Neuronal stem cell (in vitro differentiated cells): ENCODE results near the gene CAMTA1.

Experiments
- DNase-seq: peaks from one replicate; pipeline ENCODE4 v3.0.0-alpha.2; 2013; ENCODE audit warnings: low spot score
- H2AFZ ChIP-seq: one replicate; pipeline ENCODE4 v1.6.1; 2013; ENCODE audit warnings: mild to moderate bottlenecking, low read length, inconsistent platforms
- H2AK5ac ChIP-seq: 2 replicates; pipeline ENCODE4 v1.6.1; 2013; ENCODE audit warnings: low read depth, mild to moderate bottlenecking, inconsistent platforms, low read length, moderate library complexity, mixed read lengths
- H2BK120ac ChIP-seq: 2 replicates; pipeline ENCODE4 v1.6.1; 2013; ENCODE audit warnings: low read depth, mild to moderate bottlenecking, inconsistent platforms, low read length, moderate library complexity, mixed read lengths
- H2BK12ac ChIP-seq: one replicate; pipeline ENCODE4 v1.6.1; 2013; ENCODE audit warnings: low read length, inconsistent platforms
- H2BK15ac ChIP-seq: 2 replicates; pipeline ENCODE4 v1.6.1; 2013; ENCODE audit warnings: mild to moderate bottlenecking, low read length, inconsistent platforms, mixed read lengths
- H2BK5ac ChIP-seq: one replicate; pipeline ENCODE4 v1.6.1; 2013; ENCODE audit warnings: inconsistent platforms, mild to moderate bottlenecking, low read length, moderate library complexity
- H3K14ac ChIP-seq: one replicate; pipeline ENCODE4 v1.6.1; 2013; ENCODE audit warnings: low read length, inconsistent platforms
- H3K18ac ChIP-seq: 2 replicates; pipeline ENCODE4 v1.6.1; 2013; ENCODE audit warnings: low read length, inconsistent platforms
- H3K23ac ChIP-seq: 2 replicates; pipeline ENCODE4 v1.6.1; 2013; ENCODE audit warnings: low read depth, mild to moderate bottlenecking, mixed read lengths, low read length, inconsistent platforms; ENCODE audit not compliant: poor library complexity
- H3K27ac ChIP-seq: replicated peaks from 3 replicates; pipeline ENCODE4 v1.5.1; 2013; ENCODE audit warnings: low read length, inconsistent platforms
- H3K27me3 ChIP-seq, 3 experiments: 2 replicates each; pipeline ENCODE4 v1.6.1; 2013; ENCODE audit warnings: low read length in 3 of 3, mild to moderate bottlenecking in 2 of 3, inconsistent platforms in 1 of 3, low read depth in 1 of 3, mixed read lengths in 1 of 3, moderate library complexity in 1 of 3; ENCODE audit not compliant: control insufficient read depth in 3 of 3, insufficient read depth in 3 of 3
- H3K36me3 ChIP-seq, 2 donors: replicated peaks in 1 of 2; 2 replicates each; pipeline ENCODE4 v1.6.1; 2013; ENCODE audit warnings: low read length in 2 of 2; ENCODE audit not compliant: control insufficient read depth in 2 of 2, insufficient read depth in 2 of 2
- H3K4ac ChIP-seq: 2 replicates; pipeline ENCODE4 v1.6.1; 2013; ENCODE audit warnings: inconsistent platforms, mild to moderate bottlenecking, low read length, moderate library complexity
- H3K4me1 ChIP-seq, 2 donors: 1 replicate in 1 of 2; 2 replicates in 1 of 2; pipeline ENCODE4 v1.6.1; 2013; ENCODE audit warnings: low read length in 2 of 2, low read depth in 1 of 2; ENCODE audit not compliant: control insufficient read depth in 2 of 2, insufficient read depth in 1 of 2
- H3K4me2 ChIP-seq: one replicate; pipeline ENCODE4 v1.6.1; 2013; ENCODE audit warnings: mild to moderate bottlenecking, low read length, inconsistent platforms; ENCODE audit not compliant: insufficient read depth, poor library complexity, severe bottlenecking
- H3K4me3 ChIP-seq, 2 donors: 2 replicates each; pipeline ENCODE4 v1.5.1; 2013; ENCODE audit warnings: low read length in 2 of 2, mild to moderate bottlenecking in 2 of 2, inconsistent platforms in 1 of 2, moderate library complexity in 1 of 2
- H3K79me1 ChIP-seq: one replicate; pipeline ENCODE4 v1.6.1; 2013; ENCODE audit warnings: low read depth, mild to moderate bottlenecking, inconsistent platforms, low read length, moderate library complexity
- H3K9ac ChIP-seq: one replicate; pipeline ENCODE4 v1.6.1; 2013; ENCODE audit warnings: mild to moderate bottlenecking, low read depth, low read length, inconsistent platforms; ENCODE audit not compliant: poor library complexity
- H3K9me3 ChIP-seq, 2 donors: replicated peaks in 1 of 2; 2 replicates each; pipeline versions ENCODE3 to v1.6.1; 2013; ENCODE audit warnings: low read length in 2 of 2, mild to moderate bottlenecking in 2 of 2, inconsistent platforms in 1 of 2, low read depth in 1 of 2, mixed read lengths in 1 of 2, moderate library complexity in 1 of 2; ENCODE audit not compliant: control insufficient read depth in 2 of 2, insufficient read depth in 1 of 2
- H4K8ac ChIP-seq: one replicate; pipeline ENCODE4 v1.6.1; 2013; ENCODE audit warnings: low read depth, mild to moderate bottlenecking, inconsistent platforms, low read length, moderate library complexity
- H4K91ac ChIP-seq: one replicate; pipeline ENCODE4 v1.6.1; 2013; ENCODE audit warnings: low read length, low read depth, mild to moderate bottlenecking, inconsistent platforms; ENCODE audit not compliant: poor library complexity
- WGBS, 2 donors: extraction: QIAGEN DNeasy Blood & Tissue Kit; methylation state at CpG; one replicate each; pipeline ENCODE4 v1.1.7; 2013; ENCODE audit warnings: missing lambda C conversion rate in 2 of 2, mixed read lengths in 1 of 2; ENCODE audit not compliant: insufficient read length in 2 of 2, insufficient replicate concordance in 1 of 2; ENCODE audit errors: extremely low coverage in 2 of 2; 5-methylcytosine and 5-hydroxymethylcytosine counted together

The CAMTA1 gene

DNA sequence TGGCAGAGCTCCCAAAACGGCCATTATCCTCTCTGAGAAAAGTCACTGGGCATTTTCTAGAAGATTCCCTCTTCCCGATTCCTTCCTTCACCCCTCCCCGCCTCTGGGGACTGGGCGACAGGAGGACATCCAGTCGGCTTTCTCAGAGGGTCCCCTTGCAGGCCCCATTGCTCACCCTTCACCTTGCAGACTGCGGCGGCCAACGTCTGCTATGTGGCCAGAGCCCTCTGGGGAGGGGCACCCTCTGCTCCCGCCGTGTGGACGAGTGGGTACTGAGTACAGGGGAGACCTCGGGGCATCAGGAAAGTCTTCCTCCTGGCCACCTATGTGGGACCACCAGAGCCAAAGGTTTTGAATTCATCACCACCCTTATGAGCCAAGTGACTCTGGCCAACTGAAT is 692.3 kb downstream of the CAMTA1 start:
- H3K27me3 ChIP-seq: peaks cover 0 to 15% (median 0%) of the 10 kb centered on the region in 3 experiments
- no peak overlapping the region for H3K4ac ChIP-seq
- H2BK120ac ChIP-seq: no peak overlapping the region
- no peak overlapping the region for H4K91ac ChIP-seq
- no peak overlapping the region for H3K4me2 ChIP-seq
- H2AFZ ChIP-seq: no peak overlapping the region
- H3K36me3 ChIP-seq: no peaks in the 10 kb centered on the region
- DNase-seq: no peak
- H3K23ac ChIP-seq: peak overlapping the region; percentile 22
- H3K4me1 ChIP-seq: peaks cover 0 to 9% of the 10 kb centered on the region in 2 donors
- WGBS, 2 donors: no CpG with 5 or more reads among the region's 12 CpGs
- H4K8ac ChIP-seq: no peak overlapping the region
- H3K79me1 ChIP-seq: no peaks in the 10 kb centered on the region
- H3K9ac ChIP-seq: no peak overlapping the region
- peak overlapping the region; percentile 21 for H2AK5ac ChIP-seq
- H3K14ac ChIP-seq: no peak overlapping the region
- H3K9me3 ChIP-seq: peaks cover 0 to 2% of the 10 kb centered on the region in 2 donors
- no peak overlapping the region for H2BK5ac ChIP-seq
- no peak overlapping the region for H3K4me3 ChIP-seq
- H2BK12ac ChIP-seq: no peak overlapping the region
- H3K18ac ChIP-seq: no peak overlapping the region
- H2BK15ac ChIP-seq: no peak overlapping the region
- no peak overlapping the region for H3K27ac ChIP-seq

DNA sequence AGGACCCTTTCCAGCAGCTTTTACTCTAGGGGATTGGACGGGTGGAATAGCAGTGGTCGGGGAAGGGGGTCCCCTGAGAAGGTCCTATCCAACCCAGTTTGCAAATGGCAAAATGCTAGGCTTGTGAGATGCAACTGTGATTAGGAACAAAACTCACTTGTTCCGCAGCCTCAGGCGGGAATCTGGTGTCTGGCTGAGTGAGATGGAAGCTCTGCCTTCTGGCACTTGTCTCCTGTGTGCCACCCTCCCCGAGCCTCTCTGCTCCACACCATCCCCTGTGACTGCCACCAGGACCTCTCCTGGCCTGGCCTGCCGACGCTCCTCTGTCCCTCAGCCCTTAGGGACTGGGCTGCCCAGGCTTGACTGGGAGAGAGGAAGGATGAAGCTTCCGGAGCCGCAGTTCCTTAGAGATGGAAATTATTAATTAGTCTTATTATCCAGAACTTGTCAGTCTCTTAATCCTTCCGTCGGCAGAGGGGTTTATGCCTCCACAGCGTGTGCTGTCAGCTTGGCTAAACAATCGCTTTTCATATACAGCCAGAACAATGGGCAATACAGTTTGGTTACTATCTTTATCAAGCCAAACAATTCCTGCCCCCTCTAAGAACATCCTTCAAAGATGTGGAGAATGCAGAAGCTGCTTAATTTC is 693.0 kb downstream of the CAMTA1 start:
- Histone ChIP-seq H3K14ac (no peak overlapping the region), H2BK12ac (no peak overlapping the region), H3K27me3 (peaks cover 0 to 20% (median 0%) of the 10 kb centered on the region in 3 experiments), H2BK5ac (no peak overlapping the region), H2AK5ac (no peak overlapping the region), H3K18ac (peak overlapping the region; percentile 53), H4K8ac (no peak overlapping the region), H3K36me3 (no peaks in the 10 kb centered on the region), H2AFZ (no peak overlapping the region), H3K4ac (no peak overlapping the region), H3K79me1 (no peaks in the 10 kb centered on the region), H3K4me3 (no peak overlapping the region), H3K9ac (no peak overlapping the region), H3K4me2 (no peak overlapping the region), H3K27ac (no peak overlapping the region), H3K4me1 (peaks cover 0 to 11% of the 10 kb centered on the region in 2 donors), H2BK15ac (no peak overlapping the region), H3K23ac (no peak overlapping the region), H3K9me3 (peaks cover 0 to 2% of the 10 kb centered on the region in 2 donors), H4K91ac (no peak overlapping the region), H2BK120ac (no peak overlapping the region)
- whole genome bisulfite sequencing, 2 donors: no CpG with 5 or more reads among the region's 13 CpGs
- DNase-seq: no peak

DNA sequence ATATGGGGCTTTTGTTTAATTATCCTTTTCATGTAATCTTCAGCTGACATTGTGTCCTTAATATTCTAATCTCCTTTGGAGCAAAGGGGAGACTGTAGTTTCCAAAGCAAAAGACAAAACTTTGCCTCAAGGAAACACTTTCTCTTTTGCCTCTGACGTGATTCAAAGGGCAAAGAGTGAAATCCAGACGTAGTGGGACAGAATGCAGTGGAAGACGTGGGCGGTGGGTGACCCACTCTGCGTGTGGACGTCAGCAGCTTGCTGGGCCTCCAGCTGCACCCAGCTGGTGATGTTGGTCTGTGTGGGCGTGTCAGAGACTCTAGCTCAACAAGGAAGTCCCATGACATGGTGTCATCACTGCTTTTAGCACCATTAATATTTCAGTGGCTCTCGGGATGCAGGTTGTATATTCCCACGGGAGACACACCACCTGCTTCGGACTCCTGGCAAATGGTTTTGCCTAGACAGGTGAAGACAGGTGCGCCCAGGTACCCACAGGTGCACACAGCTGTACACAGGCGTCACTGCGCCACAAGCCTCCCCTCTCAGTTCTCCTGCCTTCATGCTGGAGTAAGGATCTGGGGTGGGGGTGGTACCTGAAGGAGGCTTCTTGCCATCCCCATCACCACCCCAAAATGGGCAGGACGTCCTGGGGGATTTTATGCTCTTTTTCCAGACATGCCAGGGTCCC is 693.7 kb downstream of the CAMTA1 start:
- H3K27me3 ChIP-seq: peaks cover 0 to 20% (median 0%) of the 10 kb centered on the region in 3 experiments
- no peak overlapping the region for H2BK15ac ChIP-seq
- peaks cover 0 to 2% of the 10 kb centered on the region in 2 donors for H3K9me3 ChIP-seq
- no peak overlapping the region for H2AFZ ChIP-seq
- no peaks in the 10 kb centered on the region for H3K79me1 ChIP-seq
- H3K18ac ChIP-seq: no peak overlapping the region
- H2BK5ac ChIP-seq: no peak overlapping the region
- no peak overlapping the region for H2BK12ac ChIP-seq
- peaks cover 0 to 11% of the 10 kb centered on the region in 2 donors for H3K4me1 ChIP-seq
- H2AK5ac ChIP-seq: no peak overlapping the region
- H4K91ac ChIP-seq: no peak overlapping the region
- H3K27ac ChIP-seq: no peak overlapping the region
- no peak overlapping the region for H3K4ac ChIP-seq
- WGBS, 2 donors: no CpG with 5 or more reads among the region's 14 CpGs
- no peak overlapping the region for H2BK120ac ChIP-seq
- no peak overlapping the region for H3K4me2 ChIP-seq
- no peak overlapping the region for H4K8ac ChIP-seq
- no peak overlapping the region for H3K14ac ChIP-seq
- H3K9ac ChIP-seq: no peak overlapping the region
- no peak overlapping the region for H3K4me3 ChIP-seq
- H3K36me3 ChIP-seq: no peaks in the 10 kb centered on the region
- no peak overlapping the region for H3K23ac ChIP-seq
- no peak for DNase-seq

DNA sequence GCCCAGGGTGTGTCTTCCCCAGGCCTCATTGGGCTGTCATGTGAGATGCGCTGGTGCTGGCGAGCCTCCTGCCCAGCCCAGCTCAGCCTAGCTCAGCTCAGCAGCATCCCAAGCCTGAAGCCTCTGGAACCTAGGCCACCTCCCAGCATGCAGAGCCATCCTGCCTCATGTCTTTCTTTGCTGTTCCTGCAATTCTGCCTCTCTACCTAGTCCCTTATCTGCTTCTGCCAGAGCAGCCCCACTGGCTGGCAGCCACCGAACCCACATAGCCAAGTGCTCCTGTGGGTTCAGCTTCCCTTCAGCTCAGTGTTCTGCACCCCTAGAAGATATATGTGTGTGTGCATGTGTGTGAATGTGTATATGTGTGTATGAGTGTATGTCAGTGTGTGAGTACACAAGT is 694.3 kb downstream of the CAMTA1 start:
- Histone ChIP-seq H2BK120ac (no peak overlapping the region), H3K4me3 (no peak overlapping the region), H4K91ac (no peak overlapping the region), H2BK15ac (no peak overlapping the region), H3K4ac (no peak overlapping the region), H3K18ac (no peak overlapping the region), H3K14ac (no peak overlapping the region), H3K27ac (no peak overlapping the region), H2AFZ (no peak overlapping the region), H2AK5ac (no peak overlapping the region), H3K79me1 (no peaks in the 10 kb centered on the region), H4K8ac (no peak overlapping the region), H3K9ac (peak overlapping the region; percentile 38), H2BK12ac (no peak overlapping the region), H3K4me2 (no peak overlapping the region), H3K4me1 (peaks cover 0 to 11% of the 10 kb centered on the region in 2 donors), H3K27me3 (peaks cover 0 to 20% (median 0%) of the 10 kb centered on the region in 3 experiments), H3K23ac (no peak overlapping the region), H3K36me3 (no peaks in the 10 kb centered on the region), H3K9me3 (peaks cover 0 to 2% of the 10 kb centered on the region in 2 donors), H2BK5ac (no peak overlapping the region)
- no peak for DNase-seq
- no CpG with 5 or more reads among the region's 3 CpGs for WGBS, 2 donors
